HG02870 (cell line): Measurements from ENCODE around the gene HLA-A.
A peak's percentile ranks its signal among the peaks of the same experiment; 100 is the strongest.
"Not testable (repeated sequence)": the region's sequence is repeated elsewhere in the genome, so short reads cannot be mapped to it uniquely, and the experiment has no call there.

ENCODE experiments used
- ATAC-seq: cut with Tn5 transposase; IDR thresholded peaks from one replicate; pipeline ENCODE4 v1.9.1; 2021; ENCODE audit warnings: mild to moderate bottlenecking, moderate library complexity; ENCODE audit not compliant: unreplicated experiment

Gene HLA-A

DNA sequence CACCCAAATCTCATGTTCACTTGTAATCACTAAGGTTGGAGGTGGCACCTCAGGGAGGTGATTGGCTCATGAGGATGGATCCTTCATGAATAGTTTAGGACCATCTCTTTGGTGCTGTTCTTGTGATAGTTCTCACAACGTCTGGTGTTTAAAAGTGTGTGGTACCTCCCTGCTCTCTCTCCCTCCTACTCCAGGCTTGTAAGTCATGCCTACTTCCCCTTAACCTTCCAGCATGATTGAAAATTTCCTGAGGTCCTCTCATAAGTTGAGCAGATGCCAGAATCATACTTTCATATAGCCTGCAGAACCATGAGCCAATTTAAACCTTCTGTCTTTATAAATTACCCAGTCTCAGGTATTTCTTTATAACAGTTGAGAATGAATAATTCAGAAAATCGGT, 16.6 kb downstream of the HLA-A start:
- no peak for ATAC-seq

DNA sequence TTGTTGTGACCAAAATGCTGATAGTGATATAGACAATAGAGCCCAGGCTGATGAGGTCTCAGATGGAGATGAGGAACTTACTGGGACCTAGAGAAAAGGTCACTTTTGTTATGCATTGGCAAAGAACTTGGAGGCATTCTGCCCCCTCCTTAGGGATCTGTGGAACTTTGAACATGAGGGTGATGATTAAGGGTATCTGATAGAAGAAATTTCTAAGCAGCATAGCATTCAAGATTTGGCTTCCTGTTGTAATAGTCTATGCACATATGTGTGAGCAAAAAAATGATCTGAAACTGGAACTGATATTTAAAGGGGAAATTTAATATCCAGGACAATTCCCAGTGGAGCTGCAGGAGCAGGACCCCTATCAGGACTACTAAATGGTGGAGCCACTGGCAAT, 17.1 kb downstream of the HLA-A start:
- no peak for ATAC-seq

DNA sequence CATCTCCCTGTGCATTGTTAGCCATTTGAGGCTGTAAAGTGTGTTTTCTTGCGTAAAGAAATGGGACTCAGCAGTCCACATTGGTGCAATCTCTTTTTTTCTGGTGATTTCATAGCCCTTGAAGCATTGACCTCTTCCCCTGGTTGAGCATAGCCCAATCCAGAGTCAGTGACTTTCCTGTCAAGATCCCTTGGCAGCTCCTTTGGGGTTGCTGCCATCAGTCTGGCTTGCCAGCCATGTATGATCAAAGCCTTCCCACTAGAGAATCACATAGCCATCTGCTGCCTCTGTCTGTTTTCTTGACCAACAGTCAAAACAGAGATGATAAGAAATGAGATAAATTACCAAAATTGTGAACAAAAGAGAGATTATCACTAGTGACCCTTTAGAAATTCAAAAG, 19.6 kb downstream of the HLA-A start:
- ATAC-seq, result no peak

DNA sequence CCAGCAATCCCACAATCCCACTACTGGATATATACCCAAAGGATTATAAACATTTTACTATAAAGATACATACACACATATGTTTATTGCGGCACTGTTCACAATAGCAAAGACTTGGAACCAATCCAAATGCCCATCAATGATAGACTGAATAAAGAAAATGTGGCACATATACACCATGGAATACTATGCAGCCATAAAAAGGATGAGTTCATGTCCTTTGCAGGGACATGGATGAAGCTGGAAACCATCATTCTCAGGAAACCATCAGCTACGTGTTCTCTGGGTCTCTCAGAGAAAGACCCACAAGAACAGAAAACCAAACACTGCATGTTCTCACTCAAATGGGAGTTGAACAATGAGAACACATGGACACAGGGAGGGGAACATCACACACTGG, 21.4 kb downstream of the HLA-A start:
- not testable (repeated sequence) for ATAC-seq

- no peak for ATAC-seq
Measured at GRCh38 chr6:29964518-29964886, 22.2 kb downstream of the HLA-A start.

GRCh38 chr6:29964887-29965562, 22.7 kb downstream of the HLA-A start:
- peak; percentile 90 for ATAC-seq

GRCh38 chr6:29965563-29965872, 23.2 kb downstream of the HLA-A start:
- no peak for ATAC-seq

GRCh38 chr6:29965873-29966601, 23.7 kb downstream of the HLA-A start:
- ATAC-seq, result no peak

DNA sequence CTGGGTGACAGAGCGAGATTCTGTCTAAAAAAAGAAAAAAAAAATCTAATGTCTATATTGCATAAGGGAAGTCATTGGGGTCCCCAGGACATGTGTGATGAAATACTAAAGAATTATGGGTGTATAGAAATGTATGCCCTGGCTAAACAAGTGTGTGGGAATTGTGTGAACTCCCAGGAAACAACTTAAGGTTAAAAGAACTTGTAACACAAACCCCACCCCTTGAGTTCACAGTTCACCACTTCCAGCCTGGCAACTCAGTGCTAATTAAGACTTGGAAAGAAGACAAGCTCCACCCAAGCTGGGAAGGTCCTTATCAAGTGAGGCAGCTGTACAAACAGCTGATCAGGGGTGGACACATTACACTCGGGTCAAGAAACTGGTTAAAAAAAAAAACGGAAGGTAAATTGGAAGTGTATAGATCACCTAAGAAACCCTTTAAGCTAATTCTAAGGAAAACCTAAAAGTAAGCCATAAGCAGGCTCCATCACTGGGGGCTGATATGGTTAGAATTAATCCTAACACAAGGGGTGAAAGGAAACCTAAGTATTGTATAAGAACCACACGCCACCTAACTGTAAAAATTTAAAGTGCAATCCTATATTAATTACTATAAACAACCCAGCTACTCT, 25.2 kb downstream of the HLA-A start:
- no peak for ATAC-seq

- ATAC-seq, result no peak
Measured at GRCh38 chr6:29968130-29968529, 25.8 kb downstream of the HLA-A start.

DNA sequence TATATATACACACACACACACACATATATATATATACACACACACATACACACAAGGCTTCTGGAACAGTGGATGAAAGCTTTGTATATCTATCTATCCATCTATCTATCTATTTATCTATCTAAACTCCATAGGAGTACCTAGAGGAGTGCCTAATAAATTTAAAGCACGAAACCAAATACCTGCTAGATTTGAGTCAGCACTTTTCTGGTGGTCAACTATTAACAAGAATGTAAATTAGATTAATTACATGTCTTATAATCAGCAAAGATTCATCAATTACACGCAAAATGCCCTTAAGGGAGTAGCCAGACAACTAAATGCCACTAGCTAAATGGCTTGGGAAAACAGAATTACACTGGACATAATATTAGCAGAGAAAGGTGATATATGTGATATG, 26.6 kb downstream of the HLA-A start:
- ATAC-seq, result no peak

GRCh38 chr6:29970711-29971110, 28.4 kb downstream of the HLA-A start:
- no peak for ATAC-seq

GRCh38 chr6:29974901-29975560, 32.7 kb downstream of the HLA-A start:
- ATAC-seq, result no peak

DNA sequence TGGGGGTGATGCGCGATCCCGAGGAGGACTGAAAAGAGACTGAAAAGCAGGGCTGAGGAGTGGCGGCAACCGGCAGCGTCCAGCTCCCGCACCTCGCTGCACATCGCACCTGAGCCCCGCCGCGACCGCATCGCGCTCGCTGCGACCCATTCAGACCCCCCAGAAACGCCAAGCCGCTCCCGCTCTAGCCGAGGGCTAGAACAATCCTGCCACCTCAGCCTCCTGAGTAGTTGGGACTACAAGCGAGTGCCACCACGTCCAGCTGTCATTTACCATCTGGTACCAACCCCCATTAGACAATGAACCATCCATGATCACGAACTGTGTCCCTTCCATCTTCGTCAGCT, 33.2 kb downstream of the HLA-A start:
- no peak for ATAC-seq

DNA sequence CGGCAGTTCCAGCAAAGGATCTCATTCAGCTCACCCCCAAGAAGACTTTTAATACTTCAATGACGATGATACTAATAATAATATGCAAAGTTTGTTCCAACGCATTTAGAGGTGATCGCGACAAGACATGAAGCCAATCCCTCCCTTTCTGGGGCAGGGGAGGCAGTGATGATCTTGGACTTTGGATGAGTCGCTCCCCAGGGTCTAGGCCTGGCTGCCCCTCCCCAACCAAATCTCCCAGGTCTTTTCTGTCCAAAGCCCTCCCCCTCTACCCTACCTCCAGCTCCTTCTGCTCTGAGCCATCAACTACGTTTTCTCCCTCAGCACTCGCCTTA, 33.9 kb downstream of the HLA-A start:
- no peak for ATAC-seq

GRCh38 chr6:29976588-29977424, 34.5 kb downstream of the HLA-A start:
- peak; percentile 66 for ATAC-seq

GRCh38 chr6:29977425-29977727, 35.0 kb downstream of the HLA-A start:
- no peak for ATAC-seq

- not testable (repeated sequence) for ATAC-seq
Measured at GRCh38 chr6:29980013-29980412, 37.7 kb downstream of the HLA-A start.

DNA sequence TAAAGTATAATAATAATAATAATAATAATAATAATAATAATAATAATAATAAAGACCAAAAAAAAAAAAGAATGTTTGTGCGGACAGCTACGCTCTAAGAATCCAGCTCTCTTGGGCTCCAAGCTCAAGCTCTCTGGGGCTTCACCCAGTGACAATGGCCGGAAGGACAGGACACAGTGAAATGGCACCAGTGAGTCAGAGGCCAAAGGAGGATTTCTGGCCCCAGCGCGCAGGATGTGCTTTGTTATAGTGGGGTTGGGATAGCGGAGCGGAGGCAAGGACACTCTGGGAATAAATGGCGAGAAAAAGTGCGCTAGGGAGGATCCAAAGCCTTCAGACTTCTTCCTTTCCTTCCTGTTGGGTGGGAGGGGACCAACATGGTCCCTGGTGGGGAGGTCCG, 38.2 kb downstream of the HLA-A start:
- no peak for ATAC-seq

DNA sequence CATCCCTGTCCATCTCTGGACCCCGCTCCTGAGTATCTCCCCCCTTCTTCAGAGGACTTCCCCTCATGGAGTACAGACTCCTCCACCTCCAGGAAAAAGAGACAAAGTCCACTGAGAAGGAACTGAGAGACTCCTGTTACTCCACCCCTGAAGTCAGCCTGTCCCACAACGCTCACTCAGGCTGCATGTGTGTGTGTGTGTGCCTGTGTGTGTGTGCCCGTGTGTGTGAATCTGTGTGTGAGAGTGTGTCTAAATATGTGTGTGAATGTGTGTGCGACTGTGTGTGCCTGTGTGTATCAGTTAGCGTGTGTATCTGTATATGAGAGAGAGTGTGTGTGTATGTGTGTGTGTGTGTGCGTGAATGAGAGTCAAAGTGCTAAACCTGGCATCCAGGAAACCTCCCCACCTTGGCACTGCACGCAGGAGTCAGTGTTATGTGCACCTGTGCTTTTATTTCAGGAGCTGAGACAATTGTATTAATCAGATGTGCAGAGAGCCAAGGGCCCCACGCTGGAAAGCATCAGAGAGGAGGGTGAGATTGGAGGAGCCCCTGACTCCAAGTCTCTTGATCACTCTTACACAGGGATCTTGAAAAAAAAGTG, 39.0 kb downstream of the HLA-A start:
- no peak for ATAC-seq

GRCh38 chr6:29982097-29982496, 39.8 kb downstream of the HLA-A start:
- no peak for ATAC-seq
